GM12891 (cell line): ENCODE measurements around the gene UBE2C.

Source experiments
- POLR2A ChIP-seq: IDR thresholded peaks from 2 replicates; pipeline ENCODE4 v1.6.1; 2011; ENCODE audit warnings: low read depth, low read length, control low read depth
- POLR2AphosphoS5 ChIP-seq: IDR thresholded peaks from 2 replicates; pipeline ENCODE4 v1.6.1; 2011; ENCODE audit warnings: low read depth, low read length, control low read depth
- SPI1 ChIP-seq: IDR thresholded peaks from 2 replicates; pipeline ENCODE4 v1.6.1; 2011; ENCODE audit warnings: low read depth, low read length, control low read depth
- TAF1 ChIP-seq: IDR thresholded peaks from 2 replicates; pipeline ENCODE4 v1.6.1; 2011; ENCODE audit warnings: low read depth, low read length, control low read depth

DNA sequence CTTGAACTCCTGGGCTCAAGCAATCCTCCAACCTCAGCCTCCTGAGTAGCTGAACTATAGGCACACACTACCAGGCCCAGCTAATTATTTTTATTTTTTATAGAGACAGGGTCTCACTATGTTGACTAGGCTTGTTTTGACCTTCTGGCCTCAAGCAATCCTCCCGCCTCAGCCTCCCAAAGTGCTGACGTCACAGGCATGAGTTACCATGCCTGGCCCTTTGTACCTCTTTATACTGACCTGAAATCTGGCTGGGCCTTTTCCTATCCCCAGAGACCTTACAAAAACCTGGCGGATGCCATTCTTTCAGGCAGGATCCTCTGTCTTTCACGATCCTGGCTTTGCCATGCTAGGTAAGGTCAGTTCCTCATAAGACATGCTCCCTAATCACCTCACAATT lies 32.3 kb upstream of the UBE2C start:
- TF ChIP-seq SPI1 (no peak), POLR2A (no peak), POLR2AphosphoS5 (no peak), TAF1 (no peak)
